NB4 (cell line): ENCODE results near the gene CHTOP.

Experiments used
- DNase-seq: peaks from one replicate; pipeline ENCODE4 v3.0.0; 2010; ENCODE audit warnings: low read depth
- H3K4me3 ChIP-seq: one replicate; pipeline ENCODE4 v1.5.1; 2011; ENCODE audit warnings: mild to moderate bottlenecking, low read depth, low read length, moderate library complexity
- CTCF ChIP-seq: IDR thresholded peaks from one replicate; pipeline ENCODE4 v1.5.1; 2012; ENCODE audit warnings: low read depth, low read length
- MYC ChIP-seq: IDR thresholded peaks from 2 replicates; pipeline ENCODE4 v1.6.1; 2011; ENCODE audit warnings: low read depth, low read length
- POLR2A ChIP-seq: IDR thresholded peaks from 2 replicates; pipeline ENCODE4 v1.6.1; 2011; ENCODE audit warnings: mild to moderate bottlenecking; ENCODE audit not compliant: insufficient read length; ENCODE audit errors: extremely low read depth
- TF ChIP-seq, protein P1 (sequence below): IDR thresholded peaks from 2 replicates; pipeline ENCODE4 v1.6.1; 2011; ENCODE audit warnings: low read depth, low read length

CHTOP gene

GRCh38 chr1:153617663-153618062 lies 16.2 kb upstream of the CHTOP start:
- TF ChIP-seq, protein P1, sequence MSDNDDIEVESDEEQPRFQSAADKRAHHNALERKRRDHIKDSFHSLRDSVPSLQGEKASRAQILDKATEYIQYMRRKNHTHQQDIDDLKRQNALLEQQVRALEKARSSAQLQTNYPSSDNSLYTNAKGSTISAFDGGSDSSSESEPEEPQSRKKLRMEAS, result no peak
- TF ChIP-seq CTCF, result peak; percentile 32
- DNase-seq, result peak; percentile 58
- no peak overlapping the region for H3K4me3 ChIP-seq

DNA sequence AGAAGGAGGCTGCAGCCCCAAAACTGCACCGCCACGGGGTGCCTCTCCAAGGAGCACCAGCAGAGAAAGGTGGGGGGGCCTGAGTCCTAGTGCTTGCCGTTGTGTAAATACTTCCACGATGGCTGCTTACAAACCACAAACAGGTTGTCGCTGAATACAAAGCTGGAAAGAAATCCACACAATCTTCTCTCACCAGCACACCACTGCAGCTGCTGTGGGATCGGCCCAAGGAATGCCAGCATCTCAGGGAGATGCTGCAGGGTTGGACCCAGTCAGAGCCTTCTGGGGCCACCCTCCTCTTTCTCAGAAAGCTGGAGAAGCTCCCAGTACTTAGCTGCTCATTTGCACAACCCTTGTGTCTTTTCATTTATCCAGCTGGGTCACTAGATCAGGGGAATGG lies 14.7 kb upstream of the CHTOP start:
- TF ChIP-seq CTCF (no peak), POLR2A (no peak), MYC (no peak)
- TF ChIP-seq, protein P1, result no peak
- no peak for DNase-seq
- no peak overlapping the region for H3K4me3 ChIP-seq

- TF ChIP-seq CTCF (no peak), POLR2A (no peak), MYC (no peak)
- TF ChIP-seq, protein P1, result no peak
- no peak for DNase-seq
- H3K4me3 ChIP-seq, result no peak overlapping the region
Measured at GRCh38 chr1:153623101-153623500, 10.8 kb upstream of the CHTOP start.

- TF ChIP-seq, protein P1, result no peak
- TF ChIP-seq POLR2A (no peak), MYC (no peak), CTCF (no peak)
- DNase-seq, result no peak
- H3K4me3 ChIP-seq, result no peak overlapping the region
Measured at GRCh38 chr1:153624965-153625611, 8.8 kb upstream of the CHTOP start.

DNA sequence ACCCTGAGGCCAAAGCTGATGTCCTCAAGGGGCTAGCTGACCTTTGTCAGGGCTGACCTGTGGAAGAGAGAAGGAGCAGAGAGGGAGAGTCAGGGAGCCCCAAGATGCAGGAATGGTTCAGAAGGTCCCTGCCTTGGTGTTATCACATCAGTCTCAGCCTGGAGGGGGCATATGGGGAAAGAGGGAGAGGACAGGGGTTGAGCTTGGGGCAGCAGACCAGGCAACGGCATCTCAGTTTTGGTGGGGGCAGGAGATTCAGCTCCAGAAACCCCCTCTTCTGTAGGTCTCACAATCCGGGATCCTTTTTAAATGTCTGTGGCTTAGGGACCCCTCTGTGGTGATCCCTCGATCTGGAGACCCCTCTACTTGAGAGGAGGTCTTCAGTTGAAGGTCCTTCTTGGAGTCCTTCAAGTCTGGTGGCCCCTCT lies 7.4 kb upstream of the CHTOP start:
- TF ChIP-seq, protein P1, result no peak
- TF ChIP-seq POLR2A, result peak; percentile 1
- TF ChIP-seq CTCF, result no peak
- TF ChIP-seq MYC, result no peak
- DNase-seq, result no peak
- no peak overlapping the region for H3K4me3 ChIP-seq
